Lung microvascular endothelial cell (primary cell): Measurements from ENCODE around the gene MCF2L. TPM values are rescaled to one million over a fixed set of nuclear protein-coding genes. Genes with fewer than 3 reads are reported as not detected.
"Not testable (repeated sequence)": the region's sequence is repeated elsewhere in the genome, so short reads cannot be mapped to it uniquely, and the experiment has no call there.

Experiments used
- DNase-seq, 2 donors: peaks; one replicate each; pipeline versions ENCODE4 v3.0.0 to v3.0.0-alpha.2; 2010; ENCODE audit warnings: low read depth in 2 of 2
- total RNA-seq: library from RNA; depleted of rRNA; stranded (reverse); fragments of >200 nt; gene quantifications from 2 replicates; pipeline ENCODE4 v1.2.1, GENCODE V29; 2014

Gene MCF2L
- total RNA-seq, 1 donor from 2014 or later: 10.9 TPM

DNA sequence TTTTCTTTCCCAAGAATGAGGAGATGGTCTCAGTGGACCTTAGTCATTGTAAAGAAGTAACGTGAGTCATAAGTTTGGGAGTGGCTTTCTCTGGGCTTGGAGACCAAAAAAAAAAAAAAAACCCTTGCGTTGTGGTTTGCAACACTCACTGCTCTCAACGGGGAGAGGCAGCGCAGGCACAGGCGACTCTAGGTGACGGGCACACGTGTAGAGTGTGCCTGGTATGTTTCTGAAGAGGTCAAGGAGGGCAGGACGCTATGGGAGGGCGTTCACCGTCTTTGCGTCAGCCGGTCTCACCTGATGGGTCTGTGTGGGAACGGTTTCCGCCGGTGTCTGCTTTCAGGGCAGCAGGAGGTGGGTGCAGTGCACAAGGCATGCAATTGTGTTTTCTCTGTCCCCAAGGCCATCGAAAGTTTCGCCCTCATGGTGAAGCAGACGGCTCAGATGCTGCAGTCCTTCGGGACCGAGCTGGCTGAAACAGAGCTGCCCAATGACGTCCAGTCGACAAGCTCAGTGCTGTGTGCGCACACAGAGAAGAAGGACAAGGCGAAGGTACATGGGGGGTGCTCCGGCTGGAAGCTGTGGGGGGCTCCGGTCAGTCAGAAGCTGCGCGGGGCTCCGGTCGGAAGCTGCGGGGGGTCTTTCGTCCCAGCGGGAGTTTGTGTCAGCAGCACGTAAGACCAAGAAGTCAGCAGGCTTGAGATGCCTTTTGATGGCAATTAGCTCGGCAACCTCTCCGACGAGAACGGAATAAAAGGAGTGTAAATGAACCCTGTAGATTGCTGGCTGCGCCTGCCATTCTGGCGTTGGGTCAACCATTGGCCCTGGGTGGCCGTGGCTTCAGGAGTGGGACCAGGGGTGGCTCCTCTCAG lies 95.8 kb downstream of the MCF2L start:
- no peak for DNase-seq

DNA sequence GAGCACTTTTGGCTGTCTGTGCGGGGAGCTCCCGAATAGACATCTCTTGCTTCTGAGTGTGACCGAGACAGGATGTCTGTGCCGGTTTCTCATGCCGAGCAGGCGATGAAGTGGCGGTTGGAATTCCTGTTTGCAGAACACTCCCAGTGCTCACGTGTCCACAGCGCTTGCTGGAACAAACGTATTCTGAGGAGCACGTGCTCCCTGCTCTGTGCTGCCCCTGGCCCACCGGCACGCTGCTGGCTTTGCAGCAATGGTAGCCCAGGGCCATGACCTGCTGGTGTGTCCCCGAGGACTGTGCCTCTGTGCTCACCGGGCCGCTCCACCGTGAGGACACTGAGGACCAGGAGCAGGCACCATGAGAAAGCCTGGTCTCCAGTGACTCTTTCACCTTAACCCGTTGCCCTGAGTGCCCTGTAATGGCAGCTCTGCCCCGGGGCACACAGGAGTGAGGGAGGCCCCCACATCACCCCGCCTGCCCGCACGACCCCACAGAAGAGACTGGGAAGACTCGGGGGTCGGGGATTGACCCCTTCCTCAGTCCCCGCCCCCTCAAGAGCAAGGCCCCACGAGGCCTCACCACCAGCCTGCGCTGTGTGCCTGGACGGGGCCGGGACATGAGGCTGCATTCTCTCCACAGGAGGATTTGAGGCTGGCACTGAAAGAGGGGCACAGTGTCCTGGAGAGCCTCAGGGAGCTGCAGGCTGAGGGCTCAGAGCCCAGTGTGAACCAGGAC lies 96.6 kb downstream of the MCF2L start:
- DNase-seq: no peak

DNA sequence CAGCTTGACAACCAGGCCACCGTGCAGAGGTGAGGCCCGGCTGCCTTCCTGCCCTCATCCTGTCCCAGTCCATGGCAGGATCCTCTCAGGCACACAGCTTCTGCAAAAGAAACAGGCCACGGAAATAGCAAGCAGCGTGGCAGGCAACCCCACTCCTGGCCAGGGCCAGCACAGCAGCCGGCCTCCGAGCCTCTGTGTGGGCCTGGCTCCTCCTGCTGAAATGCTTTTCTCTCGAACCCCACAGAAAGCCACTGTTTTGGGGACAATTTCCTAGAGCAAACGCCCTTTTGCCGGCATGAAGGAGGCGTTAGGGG lies 97.1 kb downstream of the MCF2L start:
- DNase-seq: no peak

DNA sequence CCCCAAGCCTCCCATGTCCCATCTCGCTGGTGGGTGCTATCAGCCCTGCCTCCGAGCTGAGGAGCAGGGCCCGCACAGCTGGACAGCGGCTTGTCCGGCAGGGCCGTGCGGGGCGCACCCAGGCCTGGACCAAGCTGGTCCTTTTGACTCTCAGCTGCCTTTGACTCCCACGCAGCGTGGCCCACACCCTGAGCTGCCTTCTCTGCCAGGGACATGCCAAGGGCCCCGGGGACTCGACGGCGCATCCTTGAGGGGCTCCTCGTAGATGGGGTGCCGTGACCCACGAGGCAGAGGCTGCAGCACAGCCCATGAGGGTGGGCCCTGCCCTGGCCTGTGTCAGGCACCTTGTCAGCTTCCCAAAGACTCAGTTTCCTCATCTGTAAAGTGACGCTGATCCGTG lies 97.7 kb downstream of the MCF2L start:
- DNase-seq: no peak

DNA sequence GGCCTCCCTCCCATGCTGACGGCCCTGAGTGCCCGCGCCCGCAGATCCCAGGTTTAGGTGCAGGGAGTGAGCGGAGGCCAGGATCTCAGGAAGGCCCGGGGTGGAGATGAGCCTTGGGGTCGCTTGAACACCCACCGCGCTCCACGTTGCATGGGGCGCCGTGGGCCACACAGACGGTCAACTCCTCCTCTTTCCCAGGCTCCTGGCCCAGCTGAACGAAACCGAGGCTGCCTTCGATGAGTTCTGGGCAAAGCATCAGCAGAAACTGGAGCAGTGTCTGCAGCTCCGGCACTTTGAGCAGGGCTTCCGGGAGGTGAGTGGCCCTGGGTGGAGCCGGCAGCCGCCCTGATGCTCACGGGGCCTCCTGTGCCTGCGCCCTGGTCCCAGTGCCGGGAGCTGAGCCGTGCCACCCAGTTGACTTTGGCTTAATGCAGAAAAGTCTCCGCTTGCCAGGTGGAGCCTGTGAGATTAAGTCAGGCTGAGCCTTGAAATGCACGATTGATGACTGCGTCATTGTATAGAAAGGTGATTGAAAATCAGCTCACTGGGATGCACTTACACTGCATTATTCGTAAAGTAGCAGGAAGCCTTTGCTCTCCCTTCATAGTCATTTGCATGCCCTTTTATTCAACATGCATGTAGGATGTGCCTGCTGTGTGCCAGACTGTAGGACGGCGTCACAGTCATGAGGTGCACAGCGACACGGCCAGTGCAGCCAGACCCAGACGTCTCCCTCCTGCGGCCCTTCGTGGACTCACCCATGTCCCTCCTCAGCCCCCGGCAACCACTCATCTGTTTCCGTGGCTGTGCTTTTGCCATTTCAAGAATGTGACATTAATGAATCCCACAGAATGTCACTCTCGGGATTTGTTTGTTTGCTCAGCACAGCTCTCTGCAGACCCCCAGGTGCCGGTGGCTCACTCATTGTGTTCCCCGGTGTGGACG lies 101.1 kb downstream of the MCF2L start:
- no peak for DNase-seq

DNA sequence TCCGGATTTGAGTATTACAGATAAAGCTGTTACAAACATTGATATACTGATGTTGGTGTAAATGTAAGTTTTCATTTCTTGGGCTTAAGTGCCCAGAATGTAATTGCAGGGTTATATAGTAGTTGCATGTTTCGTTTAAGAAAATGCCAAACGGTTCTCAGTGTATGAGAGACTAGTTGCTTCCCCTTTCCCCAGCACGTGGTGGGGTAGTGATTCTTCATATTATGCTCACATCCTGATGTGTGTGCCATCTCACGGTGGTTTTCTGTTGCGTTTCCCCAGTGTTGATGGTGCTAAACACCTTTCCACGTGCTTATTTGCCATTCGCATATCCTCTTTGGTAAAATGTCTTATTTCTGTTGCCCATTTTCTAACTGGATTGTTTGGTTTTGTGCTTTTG lies 101.8 kb downstream of the MCF2L start:
- no peak for DNase-seq

DNA sequence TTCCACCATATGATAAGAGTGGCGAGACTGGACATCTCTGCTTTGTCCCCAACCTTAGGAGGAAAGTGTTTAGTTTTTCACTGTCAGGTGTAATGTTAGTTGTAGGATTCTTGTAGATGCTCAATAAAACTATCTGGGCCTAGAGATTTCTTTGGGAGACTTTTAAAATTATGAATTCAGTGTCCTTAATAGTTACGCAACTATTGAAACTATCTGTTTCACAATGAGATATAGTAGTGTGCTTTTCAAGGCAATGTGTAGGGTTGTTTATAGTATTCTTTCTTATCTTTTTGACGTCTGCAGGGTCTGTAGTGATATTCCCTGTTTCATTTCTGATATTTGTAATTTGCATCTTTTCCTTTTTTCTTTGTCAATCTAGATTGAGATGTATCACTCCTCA lies 103.4 kb downstream of the MCF2L start:
- no peak for DNase-seq

DNA sequence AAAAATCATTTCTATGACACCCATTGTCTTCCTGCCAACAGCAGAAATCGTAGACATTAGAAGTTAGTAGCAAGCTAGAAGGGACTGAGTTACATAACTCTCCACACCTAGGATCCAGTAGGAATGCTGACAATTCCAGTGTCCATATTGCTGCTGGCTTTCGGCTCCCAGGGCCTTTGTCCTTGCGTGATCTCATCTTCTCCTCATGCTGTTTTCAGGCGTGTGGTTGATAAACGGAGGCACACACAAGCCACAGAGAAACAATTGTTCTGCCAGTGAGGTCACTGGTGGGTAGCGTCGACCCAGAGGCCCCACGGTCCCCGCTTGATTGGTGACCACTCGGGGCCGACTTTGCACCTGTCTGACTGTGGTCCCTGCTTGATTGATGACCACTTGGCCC lies 104.9 kb downstream of the MCF2L start:
- no peak for DNase-seq

DNA sequence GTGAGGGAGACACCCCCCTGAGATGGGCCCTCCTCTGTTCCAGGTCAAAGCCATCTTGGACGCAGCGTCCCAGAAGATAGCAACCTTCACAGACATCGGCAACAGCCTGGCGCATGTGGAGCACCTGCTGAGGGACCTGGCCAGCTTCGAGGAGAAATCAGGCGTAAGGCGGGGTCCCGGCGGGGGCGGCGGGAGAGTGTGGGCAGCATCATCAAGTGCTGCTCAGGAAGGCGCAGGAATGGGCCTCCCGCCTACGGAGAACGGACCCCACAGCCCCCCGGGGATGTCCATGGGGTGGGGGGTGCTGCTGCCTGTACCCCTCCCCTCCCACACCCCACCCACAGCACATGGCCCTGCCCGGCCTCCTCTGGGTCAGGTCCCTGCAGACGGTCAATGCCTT lies 105.4 kb downstream of the MCF2L start:
- no peak for DNase-seq

DNA sequence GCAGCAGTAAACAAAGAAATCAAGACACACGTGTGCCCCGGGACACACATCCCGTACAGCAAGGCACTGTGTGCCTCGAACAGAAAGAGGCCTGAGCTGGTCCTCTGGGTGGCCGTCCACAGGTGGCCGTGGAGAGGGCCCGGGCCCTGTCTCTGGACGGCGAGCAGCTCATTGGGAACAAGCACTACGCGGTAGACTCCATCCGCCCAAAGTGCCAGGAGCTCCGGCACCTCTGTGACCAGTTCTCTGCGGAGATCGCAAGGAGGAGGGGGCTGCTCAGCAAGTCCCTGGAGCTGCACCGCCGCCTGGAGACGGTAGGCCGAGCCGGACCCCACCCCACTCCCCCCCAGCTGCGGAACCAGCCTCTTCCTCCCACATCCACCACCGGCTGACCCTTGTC lies 105.9 kb downstream of the MCF2L start:
- DNase-seq: no peak

DNA sequence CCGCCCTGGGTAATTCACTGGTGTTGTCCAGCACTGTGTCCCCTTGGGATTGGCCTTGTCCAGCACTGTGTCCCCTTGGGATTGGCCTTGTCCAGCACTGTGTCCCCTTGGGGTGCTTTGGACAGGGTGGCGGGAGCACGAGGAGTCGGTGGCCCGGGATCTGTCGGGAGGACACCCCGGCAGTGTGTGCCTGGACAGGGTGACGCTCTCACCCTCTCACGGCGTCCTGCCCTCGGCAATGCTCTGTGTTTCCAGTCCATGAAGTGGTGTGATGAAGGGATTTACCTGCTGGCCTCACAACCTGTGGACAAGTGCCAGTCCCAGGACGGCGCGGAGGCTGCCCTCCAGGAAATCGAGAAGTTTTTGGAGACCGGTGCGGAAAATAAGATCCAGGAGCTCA lies 106.7 kb downstream of the MCF2L start:
- no peak for DNase-seq

DNA sequence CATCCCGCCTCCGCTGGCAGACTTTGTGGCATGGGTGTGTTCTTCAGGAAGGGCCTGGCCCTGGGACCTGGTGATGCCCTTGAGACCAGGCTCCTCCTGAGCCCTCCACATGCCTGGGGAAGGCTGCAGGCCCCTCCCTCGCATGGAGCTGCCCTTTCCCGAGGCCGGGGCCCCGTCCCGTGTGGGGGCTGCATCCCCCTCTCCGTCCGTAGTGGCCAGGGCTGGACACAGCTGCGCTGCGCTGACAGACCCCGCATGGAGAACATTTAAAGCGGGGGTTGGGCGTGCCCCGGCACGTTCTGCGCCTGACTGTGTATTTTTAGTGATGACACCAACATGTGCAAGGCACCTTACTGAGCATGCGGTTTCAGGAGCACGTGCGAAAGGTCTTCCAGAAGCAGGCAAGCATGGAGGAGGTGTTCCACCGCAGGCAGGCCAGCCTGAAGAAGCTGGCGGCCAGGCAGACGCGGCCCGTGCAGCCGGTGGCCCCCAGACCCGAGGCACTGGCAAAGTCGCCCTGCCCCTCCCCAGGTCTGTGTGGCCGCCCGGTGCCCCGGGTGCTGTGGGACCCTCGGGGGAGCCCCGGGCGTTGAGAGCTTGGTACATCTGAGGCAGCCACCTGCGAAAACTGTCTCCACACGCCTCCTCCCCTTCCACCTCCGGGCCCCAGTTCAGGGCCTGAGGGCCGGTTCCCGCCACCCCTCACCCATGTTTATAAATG lies 107.8 kb downstream of the MCF2L start:
- no peak for DNase-seq

DNA sequence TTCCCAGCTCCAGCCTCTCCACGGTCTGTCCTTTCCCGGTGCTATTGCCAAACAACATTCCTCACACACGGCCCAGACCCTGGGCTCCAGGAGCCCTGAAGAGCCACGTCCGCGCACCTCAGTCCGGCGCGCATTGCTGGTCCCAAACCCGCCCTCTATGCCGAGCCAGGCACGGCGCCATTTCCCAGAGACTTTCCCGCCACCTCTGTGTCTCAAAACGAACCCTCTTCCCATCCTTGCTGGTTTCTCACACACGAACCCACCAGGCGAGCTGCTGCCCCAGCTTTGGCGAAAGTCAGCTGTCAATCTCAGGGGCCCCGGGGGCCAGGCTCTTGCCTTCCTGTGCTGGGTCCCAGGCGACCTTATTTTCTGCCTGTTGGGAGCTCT lies 108.5 kb downstream of the MCF2L start:
- no peak for DNase-seq

DNA sequence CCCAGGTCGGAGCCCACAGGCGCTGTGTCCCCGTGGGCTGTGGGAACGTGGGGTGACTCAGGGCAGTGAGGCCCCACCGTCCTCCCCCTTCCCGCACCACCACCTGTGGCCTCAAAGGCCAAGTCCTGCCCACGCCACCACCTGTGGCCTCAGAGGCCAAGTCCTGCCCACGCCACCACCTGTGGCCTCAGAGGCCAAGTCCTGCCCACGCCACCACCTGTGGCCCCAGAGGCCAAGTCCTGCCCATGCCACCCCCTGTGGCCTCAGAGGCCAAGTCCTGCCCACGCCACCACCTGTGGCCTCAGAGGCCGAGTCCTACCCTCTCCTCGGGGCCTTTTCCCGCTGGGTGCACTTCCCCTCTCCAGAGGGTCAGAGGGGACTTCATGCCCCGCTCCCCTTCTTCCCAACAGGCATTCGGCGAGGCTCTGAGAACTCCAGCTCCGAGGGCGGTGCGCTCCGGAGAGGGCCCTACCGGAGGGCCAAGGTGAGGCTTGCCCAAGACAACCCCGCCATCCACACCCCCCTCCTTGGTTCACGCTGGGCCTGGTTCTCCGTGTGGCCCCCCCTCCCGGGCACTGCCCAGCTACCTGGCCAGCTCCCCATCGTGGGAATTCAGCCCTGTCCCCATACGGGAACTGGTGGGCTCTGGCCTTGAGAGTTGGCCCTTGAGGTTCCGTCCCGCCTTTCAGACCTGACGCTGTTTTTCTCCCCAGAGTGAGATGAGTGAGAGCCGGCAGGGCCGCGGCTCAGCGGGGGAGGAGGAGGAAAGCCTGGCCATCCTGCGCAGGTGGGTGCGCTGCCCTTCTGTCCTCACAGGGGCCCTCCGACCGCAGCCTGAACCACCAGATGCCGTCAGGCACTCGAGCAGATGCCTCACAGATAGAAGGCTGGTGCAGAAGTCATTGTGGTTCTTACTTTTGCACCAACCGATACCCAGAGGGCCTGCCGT lies 109.2 kb downstream of the MCF2L start:
- DNase-seq: no peak

DNA sequence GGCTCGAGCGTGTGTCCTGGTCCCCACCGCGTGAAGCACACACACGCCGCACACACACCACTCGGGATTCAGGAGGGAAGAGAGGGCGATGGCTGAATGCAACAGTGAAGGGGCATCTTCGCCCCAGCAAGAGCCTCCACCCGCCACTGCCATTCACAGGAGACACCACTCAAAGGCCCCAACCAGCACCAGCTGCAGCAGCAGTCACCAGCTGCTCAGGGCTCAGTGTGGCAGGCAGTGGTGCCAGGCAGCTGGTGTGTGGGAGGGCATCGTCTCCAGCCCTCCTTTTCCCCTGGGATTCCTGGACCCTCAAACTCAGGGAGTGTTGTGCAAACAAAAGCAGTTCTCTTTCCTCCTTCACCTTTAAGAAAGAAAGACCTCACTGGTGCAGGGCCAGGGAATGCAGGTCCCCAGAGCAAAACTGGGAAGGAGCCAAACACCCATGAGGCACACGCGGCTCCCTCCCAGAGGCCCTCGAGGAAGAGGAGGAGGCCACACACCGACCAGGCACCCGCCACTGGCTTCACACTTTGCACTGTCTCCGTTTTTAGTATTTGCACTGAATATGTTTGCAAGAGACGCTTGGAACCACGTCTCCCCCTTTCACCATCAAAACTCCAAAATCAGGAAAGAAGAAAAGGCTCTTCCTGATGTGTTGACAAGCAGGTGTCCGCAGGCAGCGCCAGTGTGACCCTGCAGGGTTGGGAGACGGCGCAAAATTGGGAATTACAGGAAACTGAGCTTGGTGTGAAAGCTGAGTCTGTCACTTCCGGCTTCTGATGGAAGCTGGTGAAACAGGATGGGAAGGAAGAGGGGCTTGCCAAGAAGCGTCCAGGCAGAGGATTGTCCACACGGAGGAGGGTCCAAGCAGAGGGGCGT lies 110.1 kb downstream of the MCF2L start:
- peak in 1 of 2 donors; percentile 47 for DNase-seq

DNA sequence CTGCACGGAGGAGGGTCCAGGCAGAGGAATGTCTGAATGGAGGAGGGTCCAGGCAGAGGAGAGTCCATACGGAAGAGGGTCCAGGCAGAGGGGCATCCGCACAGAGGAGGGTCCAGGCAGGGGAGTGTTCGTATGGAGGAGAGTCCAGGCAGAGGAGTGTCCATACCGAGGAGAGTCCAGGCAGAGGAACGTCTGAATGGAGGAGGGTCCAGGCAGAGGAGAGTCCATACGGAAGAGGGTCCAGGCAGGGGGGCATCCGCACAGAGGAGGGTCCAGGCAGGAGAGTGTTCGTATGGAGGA lies 110.7 kb downstream of the MCF2L start:
- not testable (repeated sequence) for DNase-seq

DNA sequence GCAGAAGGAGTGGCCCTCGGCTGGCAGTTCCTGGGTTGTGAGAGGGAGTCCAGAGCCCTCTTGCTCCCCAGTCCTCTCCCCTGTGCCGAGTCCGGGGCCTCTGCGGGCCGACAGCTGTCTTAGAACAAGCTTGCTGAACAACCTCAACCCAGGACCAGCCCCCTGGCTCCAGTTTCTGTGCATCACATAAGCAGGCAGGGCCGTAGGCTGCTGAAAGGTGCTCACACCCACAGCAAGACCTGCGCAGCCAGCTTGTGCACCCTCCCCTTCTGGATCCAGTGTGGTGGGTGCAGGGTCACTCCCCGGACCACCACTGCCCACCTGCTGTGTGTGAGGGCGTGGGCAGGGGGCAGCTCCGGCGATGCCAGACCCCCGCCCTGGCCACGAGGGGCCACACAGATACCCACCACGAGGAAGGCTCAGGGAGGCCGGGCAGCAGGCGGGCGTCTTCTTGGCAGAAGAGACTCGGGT lies 111.4 kb downstream of the MCF2L start:
- DNase-seq: no peak

DNA sequence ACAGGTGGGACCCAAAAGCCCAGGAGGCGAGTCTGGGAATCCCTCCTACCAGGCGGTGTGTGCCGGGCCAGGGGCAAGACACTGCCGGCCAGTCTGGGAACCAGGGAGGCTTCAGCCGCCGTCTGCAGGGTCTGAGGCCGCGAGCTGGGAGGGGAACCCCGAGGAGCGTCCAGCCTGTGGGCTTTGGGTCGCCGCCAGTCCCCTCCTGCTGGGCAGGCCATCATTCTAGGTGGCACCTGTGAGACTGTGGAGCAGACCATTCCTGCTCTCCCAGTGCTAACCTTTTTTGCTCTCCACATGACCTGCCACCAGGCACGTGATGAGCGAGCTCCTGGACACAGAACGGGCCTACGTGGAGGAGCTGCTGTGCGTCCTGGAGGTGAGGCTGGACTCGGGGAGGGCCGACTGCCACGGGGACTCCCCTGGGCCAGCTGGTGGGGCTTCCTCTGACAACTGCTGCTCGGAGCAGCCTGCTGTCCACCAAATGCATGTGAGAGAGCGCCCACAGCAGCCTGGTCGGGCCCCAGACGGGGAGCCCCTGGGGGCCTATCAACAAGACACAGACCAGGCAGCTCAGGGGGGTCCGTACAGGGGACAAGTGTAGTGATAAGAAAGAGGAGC lies 112.0 kb downstream of the MCF2L start:
- no peak for DNase-seq
